GM19328 (cell line): ENCODE results near the gene SLX4.

Experiments
- ATAC-seq: cut with Tn5 transposase; IDR thresholded peaks from one replicate; pipeline ENCODE4 v1.9.1; 2021; ENCODE audit warnings: mild to moderate bottlenecking, moderate library complexity; ENCODE audit not compliant: unreplicated experiment

Gene SLX4

GRCh38 chr16:3561626-3562025, 49.8 kb downstream of the SLX4 start:
- ATAC-seq: no peak

- no peak for ATAC-seq
Observed at GRCh38 chr16:3554351-3554928, 57.0 kb downstream of the SLX4 start.

- no peak for ATAC-seq
Observed at GRCh38 chr16:3553138-3553923, 58.1 kb downstream of the SLX4 start.

- ATAC-seq: no peak
Observed at GRCh38 chr16:3550851-3551847, 60.3 kb downstream of the SLX4 start.

GRCh38 chr16:3549906-3550305, 61.5 kb downstream of the SLX4 start:
- ATAC-seq: no peak

GRCh38 chr16:3548859-3549258, 62.5 kb downstream of the SLX4 start:
- no peak for ATAC-seq

- ATAC-seq: no peak
Observed at GRCh38 chr16:3548445-3548844, 63.0 kb downstream of the SLX4 start.

- ATAC-seq: no peak
Observed at GRCh38 chr16:3546986-3547682, 64.3 kb downstream of the SLX4 start.

GRCh38 chr16:3542601-3543373, 68.6 kb downstream of the SLX4 start:
- ATAC-seq: no peak

- no peak for ATAC-seq
Observed at GRCh38 chr16:3541527-3542155, 69.8 kb downstream of the SLX4 start.

GRCh38 chr16:3538222-3538621, 73.2 kb downstream of the SLX4 start:
- ATAC-seq: no peak

GRCh38 chr16:3536851-3537250, 74.6 kb downstream of the SLX4 start:
- no peak for ATAC-seq

GRCh38 chr16:3536271-3536731, 75.1 kb downstream of the SLX4 start:
- ATAC-seq: no peak

- no peak for ATAC-seq
Observed at GRCh38 chr16:3534126-3534525, 77.3 kb downstream of the SLX4 start.

GRCh38 chr16:3532741-3533140, 78.7 kb downstream of the SLX4 start:
- no peak for ATAC-seq
